GM21447 (cell line): Measurements from ENCODE around the gene PRR27.
"Not testable (repeated sequence)": the region's sequence is repeated elsewhere in the genome, so short reads cannot be mapped to it uniquely, and the experiment has no call there.

ENCODE experiments used
- ATAC-seq: cut with Tn5 transposase; IDR thresholded peaks from one replicate; pipeline ENCODE4 v1.9.1; 2021; ENCODE audit not compliant: unreplicated experiment

PRR27 gene

GRCh38 chr4:70196857-70197256 is 42.8 kb downstream of the PRR27 start:
- no peak for ATAC-seq

GRCh38 chr4:70197842-70198241 is 43.8 kb downstream of the PRR27 start:
- no peak for ATAC-seq

GRCh38 chr4:70203601-70204000 is 49.6 kb downstream of the PRR27 start:
- ATAC-seq = no peak

GRCh38 chr4:70212752-70213151 is 58.7 kb downstream of the PRR27 start:
- not testable (repeated sequence) for ATAC-seq
